ENCODE data around the gene CRELD2.

The CRELD2 gene

GRCh38 chr22:49904040-49904369, 14.4 kb upstream of the CRELD2 start (continued):
- TF ChIP-seq PATZ1 (tag by site-specific recombination; IDR thresholded peaks at IDR 0.05), result no peak
- TF ChIP-seq ZNF18 (tag by site-specific recombination; IDR thresholded peaks at IDR 0.05), result no peak
- no peak for TF ChIP-seq PBX3 (CRISPR knock-in tag; IDR thresholded peaks at IDR 0.05)
- no peak for TF ChIP-seq ZNF830 (tag by site-specific recombination; IDR thresholded peaks at IDR 0.05; ENCODE audit: low read depth)
- no peak for TF ChIP-seq ZNF530 (tag by site-specific recombination; IDR thresholded peaks at IDR 0.05; ENCODE audit: low read depth)
- TF ChIP-seq ZBTB48 (tag by site-specific recombination; IDR thresholded peaks at IDR 0.05), result no peak
- no peak for TF ChIP-seq ZNF76 (tag by site-specific recombination; IDR thresholded peaks at IDR 0.05; ENCODE audit: borderline replicate concordance, low read depth)
- no peak for TF ChIP-seq ZBTB1 (tag by site-specific recombination; IDR thresholded peaks at IDR 0.05)
- no peak for TF ChIP-seq ZNF157 (tag by site-specific recombination; IDR thresholded peaks at IDR 0.05)
- TF ChIP-seq ELK4 (IDR thresholded peaks at IDR 0.05; ENCODE audit: borderline replicate concordance, low read depth, low read length), result no peak

- ChIA-PET CTCF (no interaction called here), POLR2A (no interaction called here)
- Histone ChIP-seq H3K4me1 (ENCODE audit: control insufficient read depth, insufficient read depth, low read length) (no peaks in the 10 kb centered on the region), H3K36me3 (ENCODE audit: control insufficient read depth in 2 of 2, insufficient read depth in 1 of 2, low read length in 2 of 2) (peaks cover 0 to 88% of the 10 kb centered on the region in 2 experiments; a peak in 2 of 3 replicates), H3K4me3 (ENCODE audit: low read depth, low read length) (no peak overlapping the region), H3K27ac (ENCODE audit: extremely low read depth, low read depth, low read length) (no peak overlapping the region), H3K9me3 (ENCODE audit: control insufficient read depth, insufficient read depth, low read depth, low read length) (no peaks in the 10 kb centered on the region)
- TF ChIP-seq ZNF280D (tag by site-specific recombination; IDR thresholded peaks at IDR 0.05) (no peak), ZNF501 (tag by site-specific recombination; IDR thresholded peaks at IDR 0.05) (no peak), MEIS1 (CRISPR knock-in tag; IDR thresholded peaks at IDR 0.05; ENCODE audit: borderline replicate concordance) (no peak), ZNF48 (tag by site-specific recombination; IDR thresholded peaks at IDR 0.05) (no peak), ZNF548 (tag by site-specific recombination; IDR thresholded peaks at IDR 0.05) (no peak), ZNF239 (tag by site-specific recombination; IDR thresholded peaks at IDR 0.05) (no peak), ZNF791 (tag by site-specific recombination; IDR thresholded peaks at IDR 0.05) (no peak), ZNF473 (tag by site-specific recombination; IDR thresholded peaks at IDR 0.05) (no peak), ZNF280C (tag by site-specific recombination; IDR thresholded peaks at IDR 0.05) (no peak), ZNF704 (tag by site-specific recombination; IDR thresholded peaks at IDR 0.05) (no peak), ZBTB8A (tag by site-specific recombination; IDR thresholded peaks at IDR 0.05) (no peak), ELK4 (IDR thresholded peaks at IDR 0.05; ENCODE audit: borderline replicate concordance, low read depth, low read length) (no peak)
Observed at GRCh38 chr22:49905465-49905864, 13.0 kb upstream of the CRELD2 start.

Measured in HEK293 (cell line).